B cell (primary cell): ENCODE measurements around the gene C15orf40. TPM values are rescaled to one million over a fixed set of nuclear protein-coding genes. Genes with fewer than 3 reads are reported as not detected.
"Not testable (repeated sequence)": the region's sequence is repeated elsewhere in the genome, so short reads cannot be mapped to it uniquely, and the experiment has no call there.

Experiments used
- ATAC-seq: fragments of 200-7000 bp; cut with Tn5 transposase; one replicate; pipeline ENCODE4 v1.10.0; 2021; ENCODE audit warnings: low read depth, mild to moderate bottlenecking, moderate number of reproducible peaks, moderate library complexity
- CTCF ChIA-PET: fragments of 350-600 bp; sonication (Branson Sonifier 250); formaldehyde crosslinking; loops from one replicate; lab custom pipeline; 2021; ENCODE audit warnings: antibody characterized with exemption, inconsistent platforms; lab: Charles Lee
- POLR2A ChIA-PET: fragments of 350-600 bp; sonication (Branson Sonifier 250); formaldehyde crosslinking; loops from one replicate; lab custom pipeline; 2021; ENCODE audit warnings: antibody characterized with exemption; lab: Charles Lee
- DNase-seq: peaks from one replicate; pipeline ENCODE4 v3.0.0; 2013
- H2AFZ ChIP-seq: 2 replicates; pipeline ENCODE4 v1.6.1; 2012; ENCODE audit warnings: mild to moderate bottlenecking, low read depth, low read length; ENCODE audit not compliant: insufficient read depth, poor library complexity, severe bottlenecking
- H3K27ac ChIP-seq, 2 donors: 1 replicate in 1 of 2; 2 replicates in 1 of 2; pipeline ENCODE4 v1.5.1; 2012 to 2013; ENCODE audit warnings: low read length in 2 of 2, mild to moderate bottlenecking in 2 of 2, moderate library complexity in 1 of 2
- H3K27me3 ChIP-seq, 4 experiments: fragments of 200-600 bp in 1 of 4; sonication (generic) in 1 of 4; replicated peaks in 1 of 4; 1 replicate in 2 of 4; 2 replicates in 2 of 4; pipeline versions ENCODE4 v1.6.1 to v1.7.0; 2013 to 2016; ENCODE audit warnings: low read length in 3 of 4, mild to moderate bottlenecking in 2 of 4, mixed read lengths in 1 of 4, moderate library complexity in 1 of 4; ENCODE audit not compliant: insufficient read depth in 4 of 4, control insufficient read depth in 3 of 4; ENCODE audit errors: control extremely low read depth in 1 of 4
- H3K36me3 ChIP-seq, 2 experiments: replicated peaks in 1 of 2; 1 replicate in 1 of 2; 2 replicates in 1 of 2; pipeline versions ENCODE4 v1.6.1 to v1.7.1; 2013; ENCODE audit warnings: low read length in 1 of 2; ENCODE audit not compliant: insufficient read depth in 2 of 2, control insufficient read depth in 1 of 2; ENCODE audit errors: control extremely low read depth in 1 of 2, extremely low read depth in 1 of 2
- H3K4me1 ChIP-seq, 2 donors: fragments of 200-600 bp in 1 of 2; sonication (generic) in 1 of 2; 1 replicate in 1 of 2; 2 replicates in 1 of 2; pipeline versions ENCODE4 v1.5.1 to v1.6.1; 2013 to 2017; ENCODE audit warnings: low read length in 2 of 2; ENCODE audit not compliant: control insufficient read depth in 2 of 2, insufficient read depth in 2 of 2
- H3K4me2 ChIP-seq: replicated peaks from 2 replicates; pipeline ENCODE3; 2012; ENCODE audit warnings: mild to moderate bottlenecking, low read depth, low read length; ENCODE audit not compliant: poor library complexity, severe bottlenecking
- H3K4me3 ChIP-seq, 5 experiments: fragments of 200-600 bp in 1 of 5; sonication (generic) in 1 of 5; 1 replicate in 3 of 5; 2 replicates in 2 of 5; pipeline versions ENCODE4 v1.5.1 to v1.7.0; 2011 to 2016; ENCODE audit warnings: low read length in 4 of 5, mild to moderate bottlenecking in 4 of 5, low read depth in 2 of 5, control low read depth in 1 of 5, moderate library complexity in 1 of 5; ENCODE audit not compliant: insufficient read depth in 1 of 5; ENCODE audit errors: control extremely low read depth in 1 of 5, extremely low read depth in 1 of 5
- H3K79me2 ChIP-seq: fragments of 200-600 bp; sonication (generic); one replicate; pipeline ENCODE4 v1.6.0; 2016; ENCODE audit warnings: low read length; ENCODE audit not compliant: control insufficient read depth, insufficient read depth
- H3K9ac ChIP-seq: fragments of 200-600 bp; sonication (generic); 2 replicates; pipeline ENCODE4 v1.6.1; 2017; ENCODE audit warnings: mild to moderate bottlenecking, low read length, moderate library complexity
- H3K9me3 ChIP-seq, 3 donors: one replicate each; pipeline versions ENCODE4 v1.6.1 to v1.7.1; 2013; ENCODE audit warnings: low read length in 2 of 3; ENCODE audit not compliant: control insufficient read depth in 2 of 3, insufficient read depth in 1 of 3; ENCODE audit errors: control extremely low read depth in 1 of 3
- H4K20me1 ChIP-seq: 2 replicates; pipeline ENCODE4 v1.6.0; 2012; ENCODE audit warnings: mild to moderate bottlenecking, low read length; ENCODE audit not compliant: insufficient read depth, control insufficient read depth, poor library complexity, severe bottlenecking
- H3K27ac Mint-ChIP-seq: one replicate; pipeline ENCODE4 v1.8.0; 2021; ENCODE audit warnings: mixed read lengths
- H3K27me3 Mint-ChIP-seq: one replicate; pipeline ENCODE4 v1.8.0; 2021; ENCODE audit warnings: mixed read lengths
- H3K4me1 Mint-ChIP-seq: one replicate; pipeline ENCODE4 v1.8.0; 2021; ENCODE audit warnings: mixed read lengths
- H3K4me3 Mint-ChIP-seq: one replicate; pipeline ENCODE4 v1.8.0; 2021; ENCODE audit warnings: mixed read lengths
- H3K9me3 Mint-ChIP-seq: one replicate; pipeline ENCODE4 v1.8.0; 2022; ENCODE audit warnings: mixed read lengths; ENCODE audit not compliant: insufficient read depth
- EZH2 ChIP-seq: IDR thresholded peaks from 2 replicates; pipeline ENCODE4 v1.6.1; 2012; ENCODE audit warnings: borderline replicate concordance, low read depth, mild to moderate bottlenecking, moderate library complexity, low read length; ENCODE audit not compliant: insufficient read depth, poor library complexity, severe bottlenecking
- WGBS: methylation state at CpG from one replicate; pipeline ENCODE4 v1.1.5; 2013; ENCODE audit warnings: missing lambda C conversion rate; ENCODE audit not compliant: insufficient coverage; 5-methylcytosine and 5-hydroxymethylcytosine counted together
- intact Hi-C: fragments of 100-400 bp; cut with micrococcal nuclease; formaldehyde crosslinking; loops from one replicate; pipeline ENCODE4 v1.10.0; 2022
- polyA plus RNA-seq: library from polyadenylated mRNA; depleted of rRNA; stranded (reverse); fragments of >200 nt; gene quantifications from 2 replicates; pipeline ENCODE4 v1.2.3, GENCODE V29; 2012
- total RNA-seq, 2 donors: library from RNA; stranded (reverse); fragments of 120-200 nt in 1 of 2; gene quantifications; 1 replicate in 1 of 2; 2 replicates in 1 of 2; pipeline versions ENCODE4 v1.2.3 to v1.2.4, GENCODE V29; 2013 to 2022
- TF ChIP-seq, protein P1 (sequence below): fragments of 200-600 bp; IDR thresholded peaks from one replicate; pipeline ENCODE4 v1.8.0; 2022; ENCODE audit warnings: antibody characterized with exemption, mild to moderate bottlenecking

The C15orf40 gene
- total and polyA plus RNA-seq, 2 donors (not counting 1 experiment from before 2014, with no cell fraction given) = 24.0 to 40.7 TPM

DNA sequence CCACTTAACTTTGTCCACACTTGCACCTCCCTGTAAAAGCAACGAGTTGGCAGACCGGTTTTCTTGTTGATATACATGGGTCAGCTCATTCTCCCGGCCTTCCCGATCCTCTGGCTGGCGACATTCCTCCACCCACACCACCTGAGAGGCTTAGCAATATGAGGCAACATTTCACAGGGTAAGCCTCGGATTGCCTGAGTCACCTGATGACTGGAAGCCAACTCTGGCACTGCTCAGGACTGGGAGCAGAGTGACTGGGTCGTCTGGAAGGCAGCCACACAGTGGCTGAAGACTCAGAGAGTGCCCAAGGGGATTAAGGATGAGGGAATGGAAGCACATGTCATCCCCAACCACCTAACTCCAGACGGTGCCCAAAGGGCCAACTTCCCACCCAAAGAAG lies 68.7 kb downstream of the C15orf40 start:
- H3K4me1 ChIP-seq = peaks cover 8 to 9% of the 10 kb centered on the region in 2 donors
- H3K9ac ChIP-seq = no peak overlapping the region
- H3K27ac ChIP-seq = no peak overlapping the region
- H3K4me2 ChIP-seq = no peak overlapping the region
- H2AFZ ChIP-seq = no peak overlapping the region
- H3K4me3 Mint-ChIP-seq = no peak overlapping the region
- no peaks in the 10 kb centered on the region for H3K9me3 ChIP-seq
- TF ChIP-seq EZH2 = no peak
- TF ChIP-seq, protein P1, sequence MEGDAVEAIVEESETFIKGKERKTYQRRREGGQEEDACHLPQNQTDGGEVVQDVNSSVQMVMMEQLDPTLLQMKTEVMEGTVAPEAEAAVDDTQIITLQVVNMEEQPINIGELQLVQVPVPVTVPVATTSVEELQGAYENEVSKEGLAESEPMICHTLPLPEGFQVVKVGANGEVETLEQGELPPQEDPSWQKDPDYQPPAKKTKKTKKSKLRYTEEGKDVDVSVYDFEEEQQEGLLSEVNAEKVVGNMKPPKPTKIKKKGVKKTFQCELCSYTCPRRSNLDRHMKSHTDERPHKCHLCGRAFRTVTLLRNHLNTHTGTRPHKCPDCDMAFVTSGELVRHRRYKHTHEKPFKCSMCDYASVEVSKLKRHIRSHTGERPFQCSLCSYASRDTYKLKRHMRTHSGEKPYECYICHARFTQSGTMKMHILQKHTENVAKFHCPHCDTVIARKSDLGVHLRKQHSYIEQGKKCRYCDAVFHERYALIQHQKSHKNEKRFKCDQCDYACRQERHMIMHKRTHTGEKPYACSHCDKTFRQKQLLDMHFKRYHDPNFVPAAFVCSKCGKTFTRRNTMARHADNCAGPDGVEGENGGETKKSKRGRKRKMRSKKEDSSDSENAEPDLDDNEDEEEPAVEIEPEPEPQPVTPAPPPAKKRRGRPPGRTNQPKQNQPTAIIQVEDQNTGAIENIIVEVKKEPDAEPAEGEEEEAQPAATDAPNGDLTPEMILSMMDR = no peak
- H3K79me2 ChIP-seq = no peaks in the 10 kb centered on the region
- CTCF ChIA-PET = no interaction called here
- ATAC-seq (no peak), DNase-seq (no peak)
- no peaks in the 10 kb centered on the region for H3K9me3 Mint-ChIP-seq
- H3K4me1 Mint-ChIP-seq = peaks cover 12% of the 10 kb centered on the region
- 94% methylated on average over 6 of the region's 8 CpGs for WGBS
- H3K4me3 ChIP-seq = no peak overlapping the region
- intact Hi-C loops = no loop called here
- no peaks in the 10 kb centered on the region for H4K20me1 ChIP-seq
- no peaks in the 10 kb centered on the region for H3K36me3 ChIP-seq
- H3K27me3 Mint-ChIP-seq = peaks cover 21% of the 10 kb centered on the region
- no peaks in the 10 kb centered on the region for H3K27me3 ChIP-seq
- POLR2A ChIA-PET = interaction anchor here (0.5 kb wide), 1 partner anchor 144 kb away, joined by 6 read pairs; no protein-coding TSS in a partner anchor
- H3K27ac Mint-ChIP-seq = no peak overlapping the region

DNA sequence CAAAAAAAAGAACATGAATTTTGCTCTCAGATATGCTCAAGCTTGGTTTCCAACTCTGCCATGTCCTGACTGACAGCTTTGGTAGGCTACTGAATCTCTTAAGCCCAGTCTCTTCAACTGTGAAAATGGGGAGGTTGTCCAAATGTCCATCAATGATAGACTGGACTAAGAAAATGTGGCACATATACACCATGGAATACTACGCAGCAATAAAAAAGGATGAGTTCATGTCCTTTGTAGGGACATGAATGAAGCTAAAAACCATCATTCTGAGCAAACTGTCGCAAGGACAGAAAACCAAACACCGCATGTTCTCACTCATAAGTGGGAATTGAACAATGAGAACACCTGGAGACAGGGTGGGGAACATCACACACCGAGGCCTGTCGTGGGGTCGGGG lies 71.8 kb downstream of the C15orf40 start:
- H3K27me3 ChIP-seq, DNase-seq, H4K20me1 ChIP-seq, H3K4me2 ChIP-seq, H3K9me3 Mint-ChIP-seq, H3K36me3 ChIP-seq, POLR2A ChIA-PET, intact Hi-C loops, H3K9ac ChIP-seq, ATAC-seq, H3K4me1 Mint-ChIP-seq, H3K27ac Mint-ChIP-seq, CTCF ChIA-PET, H3K4me3 ChIP-seq, H3K27ac ChIP-seq, H3K79me2 ChIP-seq, H3K4me1 ChIP-seq, H3K4me3 Mint-ChIP-seq, H2AFZ ChIP-seq, H3K9me3 ChIP-seq: not testable (repeated sequence)
- H3K27me3 Mint-ChIP-seq = peaks cover 12% of the 10 kb centered on the region
- 95% methylated on average over 4 of the region's 6 CpGs for WGBS

Other genes starting within 250 kb of the C15orf40 start
- gene FSD2, start 205.6 kb downstream of the C15orf40 start, total RNA-seq = not detected in 2 replicates
- gene FSD2, start 205.6 kb downstream of the C15orf40 start, polyA plus RNA-seq = not detected in 2 replicates
- 29.9 and 31.3 TPM in 2 replicates for gene WHAMM, start 202.0 kb downstream of the C15orf40 start, total RNA-seq
- gene WHAMM, start 202.0 kb downstream of the C15orf40 start, polyA plus RNA-seq = 18.3 and 44.3 TPM in 2 replicates
- 17.1 and 19.5 TPM in 2 replicates for gene HOMER2, start 58.9 kb downstream of the C15orf40 start, total RNA-seq
- gene HOMER2, start 58.9 kb downstream of the C15orf40 start, polyA plus RNA-seq = 3.0 and 5.7 TPM in 2 replicates
- gene RAMAC, start 25.4 kb downstream of the C15orf40 start, total RNA-seq = 20.2 and 20.8 TPM in 2 replicates
- 7.7 and 10.2 TPM in 2 replicates for gene RAMAC, start 25.4 kb downstream of the C15orf40 start, polyA plus RNA-seq
- gene BTBD1, start 55.6 kb upstream of the C15orf40 start, total RNA-seq = 47.5 and 54.6 TPM in 2 replicates
- 20.7 and 27.2 TPM in 2 replicates for gene BTBD1, start 55.6 kb upstream of the C15orf40 start, polyA plus RNA-seq
- gene TM6SF1, start 96.0 kb upstream of the C15orf40 start, total RNA-seq = 1.4 and 1.6 TPM in 2 replicates
- 1.1 and 1.3 TPM in 2 replicates for gene TM6SF1, start 96.0 kb upstream of the C15orf40 start, polyA plus RNA-seq
- 0.85 and 2.5 TPM in 2 replicates for gene HDGFL3, start 196.2 kb upstream of the C15orf40 start, total RNA-seq
- gene HDGFL3, start 196.2 kb upstream of the C15orf40 start, polyA plus RNA-seq = 0.12 and 0.66 TPM in 2 replicates